Effector memory CD8-positive, alpha-beta T cell (primary cell): ENCODE data around the gene FAM200C.

Experiments used
- ATAC-seq: fragments of 150-1000 bp; cut with Tn5 transposase; replicated peaks from 2 replicates; pipeline ENCODE4 v1.10.0; 2021; ENCODE audit warnings: mild to moderate bottlenecking, moderate library complexity
- DNase-seq, 3 experiments: peaks; one replicate each; pipeline ENCODE4 v3.0.0; 2021
- H3K27ac Mint-ChIP-seq, 2 donors: one replicate each; pipeline ENCODE4 v1.8.0; 2022; ENCODE audit warnings: mild to moderate bottlenecking in 2 of 2, mixed read lengths in 2 of 2, moderate library complexity in 2 of 2
- H3K27me3 Mint-ChIP-seq, 2 donors: one replicate each; pipeline ENCODE4 v1.8.0; 2022; ENCODE audit warnings: mixed read lengths in 2 of 2
- H3K36me3 Mint-ChIP-seq: one replicate; pipeline ENCODE4 v1.8.0; 2022; ENCODE audit warnings: mild to moderate bottlenecking, moderate library complexity, mixed read lengths; ENCODE audit not compliant: insufficient read depth
- H3K4me1 Mint-ChIP-seq, 2 donors: one replicate each; pipeline ENCODE4 v1.8.0; 2022; ENCODE audit warnings: low read depth in 2 of 2, mixed read lengths in 2 of 2
- H3K4me3 Mint-ChIP-seq, 2 donors: one replicate each; pipeline ENCODE4 v1.8.0; 2022; ENCODE audit warnings: mild to moderate bottlenecking in 2 of 2, mixed read lengths in 2 of 2, moderate library complexity in 2 of 2
- H3K9me3 Mint-ChIP-seq, 2 donors: one replicate each; pipeline ENCODE4 v1.8.0; 2022; ENCODE audit warnings: mixed read lengths in 2 of 2

Gene FAM200C

DNA sequence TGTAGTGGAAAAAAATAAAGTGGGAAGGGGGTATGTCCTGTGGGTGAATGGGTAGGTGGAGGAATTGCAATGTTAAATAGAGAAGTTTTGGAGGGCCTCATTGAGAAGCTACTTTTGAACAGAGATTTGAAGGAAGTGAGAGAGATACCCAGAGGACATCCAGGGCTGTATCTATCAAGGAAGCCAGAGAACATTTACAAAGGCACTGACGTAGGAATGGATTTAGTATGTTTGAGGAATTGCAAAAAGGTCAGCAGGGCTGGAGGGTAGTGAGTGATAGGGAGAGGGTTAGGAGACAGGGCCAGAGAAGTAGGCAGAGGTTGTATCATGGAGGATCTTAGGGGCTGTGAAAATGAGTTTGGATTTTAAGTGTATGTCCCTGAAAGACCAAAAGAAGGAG lies 35.7 kb upstream of the FAM200C start:
- peaks cover 6% of the 10 kb centered on the region in 2 donors for H3K4me1 Mint-ChIP-seq
- ATAC-seq: no peak
- no peak overlapping the region for H3K27ac Mint-ChIP-seq

DNA sequence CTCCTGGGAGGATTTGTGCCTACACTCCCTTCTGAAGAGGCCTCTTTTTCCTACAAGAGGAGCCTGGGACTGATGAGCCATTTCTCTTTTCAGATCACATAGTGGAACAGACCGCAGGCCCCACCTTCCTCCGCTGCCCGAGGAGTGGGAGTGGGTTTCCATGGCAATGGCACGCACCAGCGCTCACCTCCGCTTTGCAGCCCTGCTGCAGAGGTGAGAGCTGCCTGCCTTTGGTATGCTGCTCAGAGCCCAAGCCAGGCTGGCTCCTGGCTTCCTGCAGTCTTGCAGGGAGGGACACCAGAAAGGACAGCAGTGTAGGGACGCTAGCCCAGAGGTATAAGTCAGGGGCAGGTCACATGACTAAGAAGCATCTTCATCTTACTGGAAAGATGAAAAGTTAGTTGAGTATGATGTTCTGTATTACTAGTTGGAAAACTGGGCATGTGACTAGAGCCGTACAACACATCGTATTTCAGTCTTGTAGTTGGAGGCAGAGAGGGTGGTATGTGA lies 34.2 kb upstream of the FAM200C start:
- H3K36me3 Mint-ChIP-seq: peaks cover 4% of the 10 kb centered on the region
- ATAC-seq: no peak
- H3K27me3 Mint-ChIP-seq: peaks cover 10 to 12% of the 10 kb centered on the region in 2 donors
- DNase-seq: no peak
- no peak overlapping the region for H3K27ac Mint-ChIP-seq
- H3K9me3 Mint-ChIP-seq: no peaks in the 10 kb centered on the region
- peaks cover 6% of the 10 kb centered on the region in 2 donors for H3K4me1 Mint-ChIP-seq
- no peak overlapping the region for H3K4me3 Mint-ChIP-seq

More for the DNA sequence above, 35.7 kb upstream of the FAM200C start:
- no peak for DNase-seq
- Mint-ChIP-seq H3K9me3 (no peaks in the 10 kb centered on the region), H3K4me3 (no peak overlapping the region), H3K27me3 (peaks cover 10 to 12% of the 10 kb centered on the region in 2 donors), H3K36me3 (peaks cover 4% of the 10 kb centered on the region)

DNA sequence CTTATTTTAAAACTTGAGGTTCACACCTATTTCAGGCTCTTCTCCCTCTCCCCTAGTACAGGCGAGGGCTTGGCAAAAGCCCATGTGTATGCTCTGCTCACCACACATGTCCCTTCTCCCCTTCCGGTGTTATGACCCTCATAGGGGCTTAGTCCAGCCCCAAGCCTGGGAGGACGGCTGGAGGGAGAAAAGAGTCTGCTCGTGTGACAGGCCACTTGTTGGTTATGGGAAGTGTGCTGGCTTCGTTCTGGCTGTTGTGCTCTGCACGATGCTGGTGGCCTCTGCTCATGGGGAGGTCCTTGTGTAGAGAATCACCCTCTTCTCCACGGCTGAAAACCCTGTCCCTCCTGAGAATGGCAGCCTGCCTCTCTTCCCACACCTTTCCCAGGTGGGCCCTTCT lies 32.9 kb upstream of the FAM200C start:
- Mint-ChIP-seq H3K36me3 (peaks cover 4% of the 10 kb centered on the region), H3K27ac (no peak overlapping the region), H3K9me3 (no peaks in the 10 kb centered on the region), H3K27me3 (peaks cover 10 to 12% of the 10 kb centered on the region in 2 donors), H3K4me3 (no peak overlapping the region), H3K4me1 (no peaks in the 10 kb centered on the region)
- DNase-seq (no peak), ATAC-seq (no peak)

DNA sequence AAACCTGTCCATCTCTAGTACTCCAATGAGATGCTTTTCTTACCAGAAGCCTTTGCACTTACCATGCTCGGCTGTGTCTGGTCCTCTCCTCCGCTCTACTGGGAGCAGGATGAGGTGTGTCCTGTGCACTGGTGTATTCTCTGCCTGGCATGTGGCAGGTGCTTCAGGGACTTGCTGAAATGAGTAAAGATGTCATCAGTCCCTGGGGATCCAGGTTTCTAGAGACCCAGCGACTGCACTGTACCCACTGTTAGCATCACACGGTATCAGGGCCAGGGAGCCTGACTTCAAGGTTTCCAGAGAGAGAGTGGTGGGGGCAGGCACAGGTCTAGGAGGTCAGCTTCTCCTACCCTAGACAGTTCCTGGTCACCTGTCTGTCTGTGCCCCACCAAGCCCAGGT lies 32.3 kb upstream of the FAM200C start:
- ATAC-seq (no peak), DNase-seq (no peak)
- Mint-ChIP-seq H3K4me1 (no peaks in the 10 kb centered on the region), H3K9me3 (no peaks in the 10 kb centered on the region), H3K4me3 (no peak overlapping the region), H3K27ac (no peak overlapping the region), H3K36me3 (peaks cover 4% of the 10 kb centered on the region), H3K27me3 (peaks cover 10 to 12% of the 10 kb centered on the region in 2 donors)

DNA sequence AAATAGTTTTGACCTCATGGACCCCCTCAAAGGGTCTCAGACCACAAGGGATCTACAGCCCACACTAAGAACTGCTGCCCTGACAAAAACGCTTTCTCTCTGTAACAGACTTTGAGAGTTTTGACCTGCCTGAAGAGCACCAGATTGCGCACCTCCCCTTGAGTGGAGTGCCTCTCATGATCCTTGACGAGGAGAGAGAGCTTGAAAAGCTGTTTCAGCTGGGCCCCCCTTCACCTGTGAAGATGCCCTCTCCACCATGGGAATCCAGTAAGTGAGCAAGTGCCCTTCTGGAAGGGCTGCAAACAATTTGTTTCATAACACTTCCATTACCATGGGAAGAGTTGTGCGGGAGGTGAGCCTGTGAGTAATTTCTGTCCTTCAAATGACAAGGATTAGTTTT lies 27.8 kb upstream of the FAM200C start:
- Mint-ChIP-seq H3K36me3 (no peaks in the 10 kb centered on the region), H3K4me3 (no peak overlapping the region), H3K4me1 (peaks cover 24 to 31% of the 10 kb centered on the region in 2 donors), H3K27ac (no peak overlapping the region), H3K9me3 (no peaks in the 10 kb centered on the region), H3K27me3 (no peaks in the 10 kb centered on the region)
- DNase-seq: no peak
- ATAC-seq: no peak

DNA sequence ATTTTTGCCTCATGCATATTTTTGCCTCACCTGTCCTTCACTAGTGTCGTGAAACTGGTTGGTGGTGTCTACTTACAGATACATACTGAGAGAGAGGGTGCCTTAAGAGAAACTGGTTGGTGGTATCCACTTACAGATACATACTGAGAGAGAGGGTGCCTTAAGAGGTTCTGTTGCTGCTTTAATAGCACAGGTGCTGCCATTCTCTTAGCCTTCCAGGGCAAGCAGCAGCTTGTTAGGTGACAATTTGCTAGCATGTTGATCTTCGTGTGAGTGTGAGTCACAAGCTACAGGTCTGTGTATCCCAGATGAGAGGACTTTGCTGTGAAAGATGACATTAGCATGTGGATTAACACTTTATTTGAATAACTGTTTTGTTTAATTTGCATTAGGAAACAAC lies 23.2 kb upstream of the FAM200C start:
- H3K27ac Mint-ChIP-seq: peak overlapping the region; percentile 96 to 99
- DNase-seq: no peak
- H3K36me3 Mint-ChIP-seq: peaks cover 17% of the 10 kb centered on the region
- H3K9me3 Mint-ChIP-seq: no peaks in the 10 kb centered on the region
- ATAC-seq: no peak
- no peaks in the 10 kb centered on the region for H3K27me3 Mint-ChIP-seq
- H3K4me3 Mint-ChIP-seq: peak overlapping the region; percentile 93
- H3K4me1 Mint-ChIP-seq: peaks cover 48 to 72% of the 10 kb centered on the region in 2 donors

DNA sequence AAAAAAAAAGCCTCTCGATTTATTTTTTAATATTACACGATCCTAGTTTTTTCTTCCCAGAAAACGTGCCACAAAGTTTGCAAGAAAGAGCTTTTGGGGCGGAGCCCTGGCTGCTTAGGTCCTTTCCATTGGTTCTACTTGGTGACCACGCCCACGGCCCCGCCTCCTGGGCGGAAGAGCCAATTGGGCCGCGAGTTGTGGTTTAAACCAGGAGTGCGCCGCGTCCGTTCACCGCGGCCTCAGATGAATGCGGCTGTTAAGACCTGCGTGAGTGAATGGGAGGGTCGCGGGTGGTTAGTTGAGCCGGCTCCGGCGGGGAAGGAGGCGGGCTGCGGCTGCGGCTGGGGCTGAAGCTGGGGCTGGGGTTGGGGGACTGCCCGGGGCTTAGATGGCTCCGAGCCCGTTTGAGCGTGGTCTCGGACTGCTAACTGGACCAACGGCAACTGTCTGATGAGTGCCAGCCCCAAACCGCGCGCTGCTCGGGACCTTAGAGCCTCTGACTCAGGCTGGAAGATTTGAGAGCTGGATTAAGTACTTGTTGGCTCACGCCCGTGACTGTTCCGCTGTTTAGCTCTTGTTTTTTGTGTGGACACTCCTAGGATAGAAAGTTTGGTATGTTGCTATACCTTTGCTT lies 21.9 kb upstream of the FAM200C start, which contains the start of gene PTTG1:
Gene PTTG1 (plus strand): TSS at position 231 of the 634 bp plus-strand sequence. CDS start 458 bp downstream, outside the sequence.
- H3K9me3 Mint-ChIP-seq: no peaks in the 10 kb centered on the region
- peak within 1 kb of the TSS; percentile 93 for H3K4me3 Mint-ChIP-seq
- ATAC-seq (peak; percentile 70), DNase-seq (peak; percentile 87 to 89 (median 88))
- H3K36me3 Mint-ChIP-seq: peaks cover 23% of the 10 kb centered on the region
- H3K4me1 Mint-ChIP-seq: peaks cover 55 to 81% of the 10 kb centered on the region in 2 donors
- no peaks in the 10 kb centered on the region for H3K27me3 Mint-ChIP-seq
- H3K27ac Mint-ChIP-seq: peak within 1 kb of the TSS; percentile 96 to 99

DNA sequence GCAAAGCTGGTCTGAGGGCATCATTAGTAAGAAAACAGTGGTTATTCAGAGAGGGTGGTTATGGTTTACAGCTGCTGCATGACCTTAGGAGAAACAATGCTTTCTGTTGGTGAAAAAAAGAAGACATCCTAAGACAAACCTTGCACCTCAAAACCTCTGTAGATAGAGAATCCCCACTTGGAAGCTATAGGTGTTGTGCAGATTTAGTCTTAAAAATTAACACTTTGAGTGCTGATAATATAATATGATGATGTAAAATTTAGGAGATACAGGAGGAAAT lies 20.4 kb upstream of the FAM200C start:
- no peak for ATAC-seq
- Mint-ChIP-seq H3K27ac (no peak overlapping the region), H3K9me3 (no peaks in the 10 kb centered on the region), H3K36me3 (peaks cover 25% of the 10 kb centered on the region), H3K4me3 (peak overlapping the region; percentile 93 to 98), H3K27me3 (no peaks in the 10 kb centered on the region), H3K4me1 (peaks cover 61 to 89% of the 10 kb centered on the region in 2 donors)
- DNase-seq: no peak

DNA sequence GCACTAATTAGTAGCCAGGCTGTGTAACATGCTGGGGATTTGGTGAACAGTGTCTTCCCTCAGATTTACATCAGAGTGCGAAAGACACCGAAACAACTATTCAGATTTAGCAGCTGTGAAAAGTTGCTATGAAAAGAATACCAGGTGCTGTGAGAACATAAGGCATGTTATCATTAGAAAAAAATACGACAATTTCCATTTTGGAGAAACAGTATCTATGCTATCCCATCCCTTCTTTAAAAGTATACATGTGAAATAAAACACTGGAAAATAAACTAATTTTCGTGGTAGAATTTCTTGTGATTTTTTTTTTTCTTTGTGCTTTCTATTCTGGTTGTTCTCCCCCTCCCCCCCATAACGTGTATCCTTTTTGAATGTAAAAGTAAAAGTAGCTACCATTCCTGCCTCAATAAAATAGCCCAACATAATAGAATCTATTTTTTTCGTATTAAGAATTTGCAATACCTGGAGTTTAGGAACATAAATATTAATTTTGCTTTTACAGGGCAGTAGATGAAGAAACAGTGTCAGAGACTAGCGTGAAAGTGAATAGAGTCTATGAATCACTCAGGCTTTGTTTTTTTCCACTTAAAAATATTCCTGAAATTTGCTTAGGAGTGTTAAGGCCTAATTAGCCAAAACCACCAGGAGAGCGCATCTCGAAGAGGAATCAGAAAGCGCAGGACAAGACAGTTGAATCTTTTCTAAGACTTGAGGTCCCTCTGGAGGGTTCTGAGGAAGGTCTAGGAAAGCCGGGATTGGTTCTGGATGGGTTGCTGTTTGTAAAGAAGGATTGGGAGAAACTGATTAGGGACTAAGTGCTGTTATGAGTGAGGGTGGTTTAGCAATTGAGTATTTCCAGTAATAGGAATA lies 19.8 kb upstream of the FAM200C start:
- H3K4me1 Mint-ChIP-seq: peaks cover 55 to 87% of the 10 kb centered on the region in 2 donors
- no peaks in the 10 kb centered on the region for H3K9me3 Mint-ChIP-seq
- H3K27me3 Mint-ChIP-seq: no peaks in the 10 kb centered on the region
- H3K4me3 Mint-ChIP-seq: peak overlapping the region; percentile 93 to 98
- DNase-seq (no peak), ATAC-seq (no peak)
- peaks cover 30% of the 10 kb centered on the region for H3K36me3 Mint-ChIP-seq
- peak overlapping the region; percentile 96 to 99 for H3K27ac Mint-ChIP-seq

DNA sequence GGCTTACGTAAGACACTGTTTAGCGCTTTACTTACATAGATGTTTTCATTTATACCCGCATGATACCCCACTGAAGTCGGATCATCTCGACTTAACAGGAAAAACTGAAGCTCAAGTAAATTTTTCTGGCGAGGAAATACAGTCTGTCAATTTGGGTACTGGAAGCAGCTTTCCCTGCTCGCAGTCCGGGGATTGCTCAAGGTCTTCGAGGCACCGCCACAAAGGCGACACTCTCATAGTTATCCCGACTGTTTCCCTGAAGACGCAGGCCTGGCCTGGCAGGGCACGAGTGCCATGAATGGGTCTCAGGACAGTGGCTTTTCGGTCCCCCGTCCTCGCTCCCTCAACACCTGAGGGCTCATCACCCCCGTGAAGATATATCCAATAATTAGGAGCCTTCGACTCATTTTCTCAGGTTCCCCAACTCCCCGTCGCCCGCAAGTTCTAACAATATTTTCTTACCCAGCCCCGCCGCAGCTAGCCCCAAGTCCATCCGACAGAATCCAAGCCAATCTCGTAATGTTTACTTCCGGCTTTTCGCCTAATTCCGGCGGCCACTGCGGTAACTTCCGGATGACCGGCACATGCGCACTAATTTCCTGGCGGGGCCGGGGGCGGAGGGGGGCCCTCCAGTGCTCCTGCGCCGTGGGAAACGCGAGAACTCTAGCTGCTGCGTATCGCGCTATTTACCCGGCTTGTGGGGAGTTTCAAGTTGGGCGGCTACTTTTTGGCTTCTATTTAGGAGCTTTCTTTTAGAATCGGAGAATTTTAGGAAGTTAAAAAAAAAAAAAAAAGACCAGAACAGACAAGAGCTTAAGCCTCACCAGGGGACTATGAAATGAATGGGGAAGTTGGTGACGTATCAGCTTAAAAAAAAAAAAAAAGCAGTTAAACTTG lies 19.0 kb upstream of the FAM200C start, which contains the start of gene SLU7:
Gene SLU7 (minus strand): TSS at position 521 of the 897 bp plus-strand sequence. CDS start 3,787 bp downstream, outside the sequence.
- H3K4me3 Mint-ChIP-seq: peak within 1 kb of the TSS; percentile 93 to 98
- H3K27me3 Mint-ChIP-seq: no peaks in the 10 kb centered on the region
- no peaks in the 10 kb centered on the region for H3K9me3 Mint-ChIP-seq
- H3K27ac Mint-ChIP-seq: peak within 1 kb of the TSS; percentile 96 to 99
- DNase-seq (peak; percentile 90 to 93 (median 90)), ATAC-seq (peak; percentile 73)
- H3K4me1 Mint-ChIP-seq: peaks cover 48 to 78% of the 10 kb centered on the region in 2 donors
- H3K36me3 Mint-ChIP-seq: peaks cover 39% of the 10 kb centered on the region

DNA sequence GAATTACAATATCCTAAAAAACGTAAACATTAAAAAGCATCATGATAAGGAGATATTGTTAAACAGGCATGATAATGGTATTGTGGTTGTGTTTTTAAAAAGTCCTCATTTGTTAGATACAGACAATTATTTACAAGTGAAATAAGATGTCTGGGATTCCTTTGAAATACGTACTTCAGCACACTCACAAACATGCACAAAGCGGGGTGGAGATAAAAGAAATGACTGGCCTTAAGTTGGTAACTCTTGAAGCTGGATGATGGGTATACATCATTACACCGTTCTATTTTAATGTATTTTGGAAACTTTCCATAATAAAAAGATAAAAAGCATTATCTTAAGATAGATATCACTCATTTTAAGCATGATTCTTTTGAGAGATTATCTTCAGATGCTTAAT lies 1.0 kb downstream of the FAM200C start:
- ATAC-seq (no peak), DNase-seq (no peak)
- Mint-ChIP-seq H3K27ac (peak overlapping the region; percentile 91 to 94), H3K27me3 (no peaks in the 10 kb centered on the region), H3K36me3 (peaks cover 32% of the 10 kb centered on the region), H3K4me3 (peak overlapping the region; percentile 89 to 94), H3K9me3 (no peaks in the 10 kb centered on the region), H3K4me1 (peaks cover 7 to 18% of the 10 kb centered on the region in 2 donors)

DNA sequence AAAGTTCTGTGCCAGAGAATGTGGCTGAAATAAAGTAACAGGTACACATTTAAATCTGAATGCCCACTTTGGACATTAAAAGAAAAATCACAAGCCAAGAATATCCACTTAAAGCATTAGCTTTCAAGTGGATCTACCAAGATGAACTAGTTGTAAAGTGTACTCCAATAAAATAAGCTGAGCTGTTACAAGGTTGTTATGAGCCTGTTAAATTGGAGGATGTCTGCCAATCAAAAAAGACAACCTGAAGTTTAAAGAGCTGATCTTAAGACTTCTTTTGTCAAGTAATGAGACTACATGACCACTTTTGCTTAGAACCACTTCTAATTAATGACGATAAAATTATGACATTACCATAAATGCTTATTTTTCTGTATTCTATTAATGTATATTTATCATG lies 2.4 kb downstream of the FAM200C start:
- ATAC-seq (no peak), DNase-seq (no peak)
- Mint-ChIP-seq H3K4me1 (peaks cover 7 to 18% of the 10 kb centered on the region in 2 donors), H3K4me3 (no peak overlapping the region), H3K27ac (peak overlapping the region in 1 of 2 donors; percentile 66), H3K9me3 (no peaks in the 10 kb centered on the region), H3K27me3 (no peaks in the 10 kb centered on the region), H3K36me3 (peaks cover 19% of the 10 kb centered on the region)

DNA sequence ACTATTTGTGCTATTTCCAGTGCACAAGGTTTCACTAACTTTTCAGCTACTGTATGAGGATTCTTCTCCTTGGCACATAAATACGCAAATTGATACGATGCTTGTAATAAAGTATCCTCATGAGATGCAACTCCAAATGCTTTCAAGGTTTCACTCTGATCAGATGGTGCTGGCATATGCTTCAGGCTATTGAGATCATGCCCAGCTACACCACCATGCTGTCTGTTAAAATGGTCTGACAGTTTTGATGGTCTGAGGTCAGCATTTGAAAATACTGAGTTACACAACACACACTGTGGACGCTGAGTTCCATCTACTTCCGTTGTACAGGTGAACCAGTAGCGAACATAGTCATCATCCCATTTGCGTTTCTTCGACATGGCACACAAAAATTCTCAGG lies 4.7 kb downstream of the FAM200C start:
- peaks cover 11% of the 10 kb centered on the region for H3K36me3 Mint-ChIP-seq
- no peak overlapping the region for H3K27ac Mint-ChIP-seq

More for the DNA sequence above, 4.7 kb downstream of the FAM200C start:
- no peak for ATAC-seq
- no peak for DNase-seq
- no peaks in the 10 kb centered on the region for H3K9me3 Mint-ChIP-seq
- peaks cover 7 to 13% of the 10 kb centered on the region in 2 donors for H3K4me1 Mint-ChIP-seq
- no peak overlapping the region for H3K4me3 Mint-ChIP-seq
- no peaks in the 10 kb centered on the region for H3K27me3 Mint-ChIP-seq
